Ureter (tissue), 1 donor: ENCODE data around the gene CFAP91. TPM values are rescaled to one million over a fixed set of nuclear protein-coding genes. Genes with fewer than 3 reads are reported as not detected.

Experiments used
- DNase-seq: peaks from one replicate; pipeline ENCODE4 v3.0.0-alpha.2; 2020; ENCODE audit warnings: low spot score
- total RNA-seq: library from RNA; stranded (reverse); gene quantifications from one replicate; pipeline ENCODE4 v1.2.4, GENCODE V29; 2023
- donor health status: DM: yes; HTN: yes; CAD: no.

Gene CFAP91
- 5.8 TPM for total RNA-seq

DNA sequence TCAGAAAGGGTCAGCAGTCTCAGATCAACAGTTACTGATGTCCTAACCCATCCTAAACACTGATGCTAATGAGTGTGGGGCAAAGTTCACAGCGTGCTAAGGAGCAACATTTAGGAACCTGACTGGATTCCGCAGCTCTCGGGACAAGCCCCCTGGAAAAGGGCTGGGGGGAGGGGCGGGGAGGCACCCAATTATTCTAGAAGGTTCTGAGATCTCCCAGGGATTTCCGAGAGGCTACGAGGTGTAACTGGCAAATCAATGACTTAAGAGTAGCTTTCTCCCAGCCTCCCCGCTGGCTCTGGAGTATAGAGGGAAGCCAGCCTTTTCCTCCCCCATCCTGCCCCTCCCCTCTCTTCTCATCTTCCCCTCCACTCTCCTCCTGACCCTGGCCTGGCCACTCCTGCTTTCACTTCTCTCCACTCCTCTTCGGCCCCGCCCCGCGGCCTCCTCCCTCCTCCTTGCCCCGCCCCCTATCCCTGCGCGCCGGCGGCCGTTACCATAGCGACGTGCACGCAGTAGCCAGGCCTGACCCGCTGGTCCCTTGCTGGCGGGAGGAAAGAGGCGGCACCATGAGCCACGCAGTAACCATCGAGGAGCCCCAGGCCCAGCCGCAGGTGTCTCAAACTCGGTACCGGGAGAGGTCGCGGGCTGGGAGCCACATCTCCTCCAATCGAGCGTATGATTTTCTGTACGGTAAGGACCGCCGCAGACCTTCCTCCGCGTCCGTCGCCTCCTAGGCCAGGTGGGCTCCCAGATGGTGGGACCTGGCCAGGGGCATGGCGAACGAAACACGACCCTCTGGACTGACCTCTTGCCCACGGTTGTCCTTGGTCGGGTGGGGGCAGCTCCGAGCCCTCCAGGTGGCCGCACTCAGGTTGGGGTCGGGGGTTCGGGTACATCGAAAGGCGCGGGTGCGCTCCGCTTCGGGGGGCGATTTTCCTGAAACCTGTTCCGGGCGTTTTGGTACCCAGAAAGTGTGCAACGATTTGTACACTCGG, at the start of gene CFAP91:
CFAP91 (plus strand) TSS at position 493 of the 998 bp plus-strand sequence; CDS start at position 570, 77 bp downstream.
- peak; percentile 97 for DNase-seq

DNA sequence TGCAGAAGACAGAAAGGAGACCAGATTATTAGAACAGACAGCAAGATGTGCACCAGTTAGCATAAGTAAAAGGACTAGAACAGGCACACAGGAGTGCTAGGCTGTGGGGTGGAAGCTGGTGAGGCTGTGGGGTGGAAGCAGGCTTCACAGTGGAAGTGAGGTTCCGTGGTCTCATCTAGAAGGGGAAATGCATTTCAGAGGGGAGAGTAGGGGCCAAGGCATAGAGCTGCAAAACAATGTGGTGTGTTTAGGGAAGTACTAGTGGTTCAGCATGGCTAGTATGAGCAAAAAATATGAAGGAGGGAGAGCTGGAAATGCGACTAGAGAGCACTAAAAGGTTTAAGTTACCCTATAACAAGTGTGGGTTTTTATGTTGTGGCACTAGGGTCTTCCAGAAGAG, 48.9 kb upstream of the CFAP91 start:
- no peak for DNase-seq

DNA sequence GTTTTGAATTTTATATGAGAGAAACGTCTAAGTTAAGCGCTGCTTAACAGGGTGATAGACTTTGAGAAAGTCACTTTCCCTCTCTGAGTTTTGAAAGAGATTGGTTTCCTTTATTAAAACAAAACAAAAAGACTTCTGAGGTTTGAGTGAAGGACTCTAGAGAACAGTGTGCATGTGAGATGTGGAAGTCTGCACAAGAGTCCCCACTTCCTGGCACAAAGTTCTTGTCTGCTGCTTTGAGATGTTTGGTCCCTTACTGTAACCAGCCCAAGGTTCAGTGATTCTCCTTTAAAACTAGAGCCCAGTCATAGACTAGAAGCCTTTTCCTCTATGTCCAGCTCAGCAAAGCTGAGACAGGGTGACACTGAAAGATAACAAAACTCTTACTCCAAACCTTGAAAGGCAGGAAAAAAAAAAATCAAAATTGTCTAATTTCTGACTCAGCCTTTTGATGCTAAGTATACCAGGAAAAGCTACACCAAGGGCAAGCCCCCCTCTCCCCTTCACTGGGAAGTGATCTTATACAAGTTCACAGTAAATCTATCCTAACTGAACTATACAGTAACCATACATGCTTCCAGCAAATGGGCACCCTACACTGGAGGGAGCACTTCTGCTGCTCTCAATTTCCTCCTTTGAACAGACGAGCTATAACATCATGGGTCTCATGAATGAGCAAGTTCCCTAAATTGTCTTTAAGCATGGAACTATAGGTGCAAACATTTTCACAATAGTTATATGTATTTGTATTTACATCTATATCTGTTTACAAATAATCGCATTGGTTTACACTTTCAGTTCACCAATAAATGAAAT, 44.7 kb upstream of the CFAP91 start:
- no peak for DNase-seq

DNA sequence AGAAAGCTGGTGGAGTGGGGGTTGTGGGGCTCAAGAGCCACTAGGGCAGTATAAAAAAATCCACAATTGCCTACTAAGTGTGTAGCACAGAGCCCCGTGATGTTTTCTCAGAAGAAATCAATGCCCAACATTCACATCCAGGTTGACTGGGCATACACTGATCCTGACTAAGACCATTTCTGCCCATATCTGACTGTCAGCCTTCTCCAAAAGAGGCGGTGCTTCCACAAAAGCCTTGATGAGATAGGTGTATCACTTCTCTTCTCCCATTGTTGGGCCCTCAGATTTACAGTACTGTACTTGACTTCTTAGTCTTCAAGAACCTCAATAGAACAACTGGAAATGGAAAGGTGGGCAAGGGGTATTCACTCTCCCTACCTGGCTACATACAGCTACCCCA, 43.8 kb upstream of the CFAP91 start:
- DNase-seq = no peak

DNA sequence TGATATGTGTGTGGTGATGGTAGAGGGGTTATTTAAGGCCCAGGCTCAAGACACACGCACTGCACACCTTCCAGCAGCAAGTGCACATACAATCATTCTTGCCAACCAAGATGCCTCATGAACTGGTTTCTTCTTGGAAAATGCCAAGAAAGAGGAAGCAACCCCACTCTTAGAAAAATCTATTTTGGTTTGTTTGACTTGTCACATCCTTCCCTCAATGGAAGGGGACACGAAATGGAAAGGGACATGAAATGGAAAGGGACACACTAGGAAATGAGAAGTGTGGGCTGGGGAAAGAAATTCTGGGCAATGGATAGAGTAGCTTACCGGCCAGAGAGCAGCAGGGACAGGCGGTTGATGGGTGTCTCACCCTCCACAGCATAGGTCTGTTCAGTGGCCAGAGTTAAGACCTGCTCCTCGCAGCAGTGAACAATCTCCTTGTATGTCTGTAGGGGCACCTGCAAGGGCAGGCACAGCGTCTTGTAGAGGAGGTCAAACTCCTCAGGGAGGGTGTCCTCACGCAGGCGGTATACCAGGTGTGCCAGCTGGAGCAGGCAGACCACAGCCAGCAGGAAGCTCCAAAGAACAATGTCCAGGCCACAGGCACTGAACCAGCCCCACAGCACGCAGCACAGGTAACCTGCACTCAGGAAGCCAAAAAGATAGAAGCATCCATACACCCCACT, 43.1 kb upstream of the CFAP91 start:
- no peak for DNase-seq

DNA sequence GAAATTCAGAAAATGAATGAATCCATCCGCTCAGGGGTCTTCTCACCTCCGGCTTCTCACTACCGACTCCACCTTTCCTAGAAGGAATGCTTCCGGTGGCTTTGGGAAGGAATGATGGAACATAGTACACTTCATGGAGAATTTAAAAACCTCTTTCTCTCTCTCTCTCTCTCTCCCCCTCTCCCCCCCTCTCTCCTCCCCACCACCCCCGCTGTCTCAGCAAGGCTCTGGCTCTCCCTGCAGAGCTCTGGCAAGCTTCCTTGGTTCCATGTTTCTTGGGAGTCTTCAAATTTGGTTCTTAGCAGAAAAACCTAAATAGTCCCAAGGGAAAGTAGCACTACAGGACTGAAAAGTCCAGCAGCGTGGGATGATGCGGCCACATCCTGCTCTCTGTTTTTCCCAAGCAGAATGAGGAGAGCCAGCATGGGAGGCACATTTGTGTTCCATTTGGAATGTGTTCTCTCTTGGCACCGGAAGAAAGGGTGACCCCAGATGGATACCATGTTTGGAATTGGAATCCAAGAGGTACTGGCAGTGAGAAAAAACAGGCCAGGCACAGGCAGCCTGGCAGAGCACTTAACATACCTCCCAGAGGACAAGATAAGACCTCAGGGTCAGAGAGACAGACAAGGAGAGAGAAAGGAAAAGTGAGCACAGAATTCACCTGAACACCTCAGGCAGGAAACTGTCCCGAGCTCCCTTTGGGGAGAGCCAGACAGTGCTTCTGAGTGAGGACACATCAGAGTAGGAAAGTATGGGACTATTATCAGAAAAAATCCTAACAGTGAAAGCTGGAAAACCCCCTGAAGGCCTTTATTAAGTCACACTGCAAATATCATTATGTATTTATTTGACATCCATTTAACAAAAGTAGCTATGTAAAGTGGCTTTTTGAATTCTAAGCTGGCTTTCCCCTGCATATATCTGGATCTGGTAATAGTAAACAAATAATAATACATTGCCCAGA, 42.1 kb upstream of the CFAP91 start, which contains the start of gene POPDC2:
POPDC2 (minus strand) TSS at position 116 of the 967 bp plus-strand sequence. CDS start 166 bp downstream, outside the sequence.
- DNase-seq = no peak

DNA sequence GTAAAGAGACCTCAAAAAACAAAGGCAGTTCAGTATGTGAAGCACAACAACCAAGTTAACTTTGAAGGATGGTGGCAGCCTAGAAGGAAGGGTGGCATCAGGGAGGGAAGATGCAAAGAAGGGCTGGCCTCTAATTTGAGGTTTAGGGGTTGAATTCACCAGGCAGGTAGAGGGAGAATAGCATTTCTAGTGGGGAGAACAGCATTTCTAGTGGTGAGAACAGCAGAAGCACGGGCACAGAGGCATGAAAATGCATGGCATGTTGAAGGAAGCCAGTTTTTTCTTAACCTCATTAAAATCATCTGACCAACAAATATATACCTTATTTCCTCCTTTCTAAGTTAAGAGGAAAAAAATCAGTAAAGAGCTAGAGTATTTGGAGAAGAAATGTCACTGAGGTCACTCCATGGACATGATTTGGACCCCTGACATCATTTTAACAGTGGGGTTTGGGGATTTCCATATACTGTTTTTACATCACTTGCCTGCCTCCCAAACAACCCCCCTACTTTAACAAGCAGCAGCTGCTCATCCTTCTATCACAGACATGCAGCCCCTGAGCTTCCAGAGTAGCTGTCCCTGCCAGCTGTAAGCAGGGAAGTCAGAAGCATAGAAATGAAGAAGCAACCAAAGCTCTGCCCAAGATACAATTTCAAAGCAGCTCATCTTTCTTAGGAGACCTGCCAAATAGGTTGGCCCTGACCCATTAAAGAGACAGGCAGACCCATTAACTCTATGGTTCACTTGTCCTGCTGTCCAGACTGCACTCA, 40.0 kb upstream of the CFAP91 start:
- DNase-seq = no peak

DNA sequence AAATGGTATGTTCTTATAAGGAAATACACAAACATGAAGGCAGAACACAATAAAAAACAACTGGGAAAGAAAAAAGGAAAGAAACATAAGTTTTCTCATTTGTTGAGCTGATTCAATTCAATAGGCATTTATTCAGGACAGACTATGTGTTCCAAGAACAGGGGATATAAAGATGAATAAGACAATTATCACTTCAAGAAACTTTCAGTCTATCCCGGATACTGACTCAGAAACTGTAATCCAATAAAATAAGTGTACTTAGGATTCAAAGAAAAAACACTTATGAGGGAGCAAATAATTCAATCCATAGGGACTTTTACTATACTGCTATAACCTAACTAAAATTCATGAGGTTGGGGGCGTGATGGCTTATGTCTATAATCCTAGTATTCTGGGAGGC, 38.9 kb upstream of the CFAP91 start:
- DNase-seq = no peak

DNA sequence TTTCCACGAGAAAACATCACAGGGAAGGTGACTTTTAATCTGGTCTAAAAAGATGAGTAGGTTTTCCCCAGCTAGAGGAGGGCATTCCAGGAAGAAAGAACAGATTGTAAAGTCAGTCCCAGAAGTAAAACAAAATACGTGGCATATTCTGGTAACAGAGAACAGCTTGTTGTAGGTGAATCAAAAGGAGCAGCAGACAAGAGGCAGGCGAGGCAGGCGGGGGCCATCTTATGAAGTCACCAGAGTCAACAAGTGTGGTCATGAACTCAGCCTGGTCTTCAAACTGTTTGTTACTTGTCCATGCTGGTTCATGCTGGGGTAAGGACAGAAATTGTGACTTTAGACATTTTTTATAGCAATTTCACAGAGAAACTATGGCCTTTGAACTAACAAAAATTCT, 38.5 kb upstream of the CFAP91 start:
- no peak for DNase-seq

DNA sequence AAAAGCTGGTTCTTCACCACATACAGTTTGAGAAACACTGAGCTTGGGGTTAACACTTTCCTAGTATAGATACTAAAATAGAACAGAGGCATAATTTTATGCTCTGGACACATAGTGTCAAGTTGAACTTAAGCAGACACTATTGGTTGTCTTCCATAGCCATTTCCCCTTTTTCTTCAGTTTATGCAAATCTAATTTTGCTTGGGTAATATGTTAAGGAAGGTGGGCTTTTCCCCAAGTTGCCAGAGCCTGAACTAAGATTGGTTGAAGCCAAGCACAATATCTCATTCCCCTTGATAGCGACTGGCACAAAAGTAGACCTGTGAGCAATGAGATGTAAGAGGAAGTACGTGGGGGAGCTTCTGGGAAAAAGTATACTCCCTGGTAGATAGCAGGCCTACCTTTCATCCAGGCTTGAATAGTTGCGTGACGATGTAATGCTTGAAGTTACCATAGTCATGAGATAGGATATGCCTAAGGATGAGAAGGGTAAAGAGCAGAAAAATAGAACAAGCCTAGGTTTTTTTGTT, 37.9 kb upstream of the CFAP91 start:
- DNase-seq = no peak

DNA sequence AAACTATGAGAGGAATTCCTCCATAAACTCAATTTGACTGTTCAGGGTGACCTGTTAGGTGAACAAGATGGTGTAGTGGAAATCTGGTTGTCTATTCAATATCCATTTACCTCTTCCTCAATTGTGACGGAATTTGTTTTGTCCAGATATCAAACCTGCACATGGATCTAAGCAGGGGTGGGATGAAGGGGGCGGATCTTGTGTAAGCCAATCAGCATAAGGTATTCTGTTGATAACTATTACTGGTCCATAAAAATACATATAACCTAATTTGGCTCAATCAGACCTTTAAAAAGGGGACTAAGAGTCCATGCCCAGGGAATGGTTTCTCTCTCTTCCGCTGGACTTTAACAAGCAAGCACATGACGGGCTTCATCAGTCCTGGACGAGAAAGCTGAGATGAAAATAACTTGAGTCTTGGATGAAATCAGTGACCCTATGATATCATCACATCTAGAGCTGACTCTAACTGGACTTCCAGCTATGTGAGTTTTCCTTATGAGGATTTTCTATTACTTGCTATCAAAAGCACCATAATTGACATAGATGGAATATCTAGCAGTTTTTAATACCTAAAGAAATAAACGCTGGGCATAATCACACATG, 36.8 kb upstream of the CFAP91 start:
- no peak for DNase-seq

DNA sequence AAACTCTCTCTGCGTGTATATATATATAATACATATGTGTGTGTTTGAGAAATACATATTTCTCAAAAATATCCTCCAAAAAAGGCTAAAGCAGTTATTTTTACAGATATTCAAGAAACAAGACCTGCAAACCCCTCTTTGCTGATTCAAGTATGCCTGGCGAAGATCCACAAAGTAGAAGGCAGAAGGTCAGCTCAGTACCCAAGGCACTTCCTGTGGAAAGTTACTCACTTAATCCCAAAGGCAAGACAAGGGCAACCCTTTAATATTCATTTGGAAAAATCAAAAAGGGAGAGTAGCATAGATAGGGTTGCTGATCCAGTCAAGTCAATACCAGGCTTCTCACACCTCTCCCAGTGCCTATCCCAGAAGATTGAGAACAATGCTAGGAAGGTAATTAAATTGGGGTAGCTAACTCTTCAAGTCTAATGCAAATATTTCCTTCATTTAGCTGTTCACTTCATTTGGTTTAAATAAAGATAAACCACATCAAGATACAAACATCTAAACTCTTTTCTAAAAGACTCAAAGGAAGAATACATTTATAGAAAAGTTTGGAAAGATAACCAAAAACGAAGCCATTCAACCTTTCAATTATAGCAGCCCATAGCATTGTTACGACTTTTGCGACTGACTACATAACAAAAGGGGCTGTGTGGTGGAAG, 32.8 kb upstream of the CFAP91 start:
- DNase-seq = no peak

DNA sequence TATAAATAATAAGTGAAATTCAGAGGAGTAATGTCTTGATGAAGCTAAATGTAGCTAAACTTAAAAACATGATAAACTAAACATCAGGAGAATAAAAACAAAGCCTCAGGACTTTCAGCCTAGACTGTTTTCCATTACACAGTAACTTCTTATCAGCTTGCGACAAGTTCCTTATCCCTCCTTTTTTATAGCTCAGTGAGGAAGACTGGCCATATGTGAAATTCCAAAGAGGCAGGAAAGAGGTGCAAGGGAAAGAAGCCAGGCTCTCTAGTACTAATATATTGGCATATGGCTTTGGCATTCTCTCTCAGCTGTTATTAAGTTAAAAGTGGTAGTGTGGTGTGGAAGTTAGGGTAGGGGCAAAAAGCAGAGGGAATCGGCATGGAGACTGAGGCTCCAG, 30.0 kb upstream of the CFAP91 start:
- DNase-seq = no peak

DNA sequence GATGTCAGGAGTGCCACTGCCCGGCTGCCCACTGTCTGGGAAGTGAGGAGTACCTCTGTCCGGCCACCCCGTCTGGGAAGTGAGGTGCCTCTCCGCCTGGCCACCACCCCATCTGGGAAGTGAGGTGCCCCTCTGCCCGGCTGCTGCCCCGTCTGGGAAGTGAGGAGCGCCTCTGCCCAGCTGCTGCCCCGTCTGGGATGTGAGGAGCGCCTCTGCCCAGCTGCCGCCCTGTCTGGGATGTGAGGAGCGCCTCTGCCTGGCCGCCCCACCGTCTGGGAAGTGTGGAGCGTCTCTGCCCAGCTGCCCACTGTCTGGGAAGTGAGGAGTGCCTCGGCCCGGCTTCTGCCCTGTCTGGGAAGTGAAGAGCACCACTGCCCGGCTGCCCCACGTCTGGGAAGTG, 28.9 kb upstream of the CFAP91 start:
- no peak for DNase-seq

DNA sequence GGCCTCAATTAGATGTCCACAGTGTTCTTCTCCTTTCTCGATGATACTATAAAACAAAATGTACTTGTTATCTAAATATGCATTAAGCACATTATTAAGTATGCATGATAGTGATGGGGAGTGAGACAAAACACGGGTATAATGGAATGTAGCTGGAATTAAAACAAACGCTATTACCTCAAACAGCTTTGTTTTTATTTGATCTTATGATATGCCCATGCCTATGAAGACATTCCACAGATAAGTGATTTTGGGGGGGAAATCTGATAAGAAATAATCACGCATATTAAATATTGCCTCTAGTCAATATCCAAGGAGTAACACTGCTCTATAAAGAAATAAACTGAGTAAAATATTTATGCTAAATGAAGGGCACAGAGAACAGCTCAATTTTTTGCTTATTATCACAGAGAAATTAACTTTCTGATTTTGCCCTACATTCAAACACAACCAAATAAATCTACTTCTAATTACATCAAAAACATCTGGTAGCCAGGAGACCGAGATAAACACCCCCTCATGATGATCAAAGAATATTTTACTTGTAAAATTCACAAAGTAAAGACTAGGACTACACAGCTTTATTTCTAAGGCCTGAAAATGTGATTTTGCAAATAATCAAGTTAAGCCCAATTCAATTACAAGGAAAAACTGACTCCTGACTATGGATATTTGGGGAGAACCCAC, 27.5 kb upstream of the CFAP91 start:
- no peak for DNase-seq

DNA sequence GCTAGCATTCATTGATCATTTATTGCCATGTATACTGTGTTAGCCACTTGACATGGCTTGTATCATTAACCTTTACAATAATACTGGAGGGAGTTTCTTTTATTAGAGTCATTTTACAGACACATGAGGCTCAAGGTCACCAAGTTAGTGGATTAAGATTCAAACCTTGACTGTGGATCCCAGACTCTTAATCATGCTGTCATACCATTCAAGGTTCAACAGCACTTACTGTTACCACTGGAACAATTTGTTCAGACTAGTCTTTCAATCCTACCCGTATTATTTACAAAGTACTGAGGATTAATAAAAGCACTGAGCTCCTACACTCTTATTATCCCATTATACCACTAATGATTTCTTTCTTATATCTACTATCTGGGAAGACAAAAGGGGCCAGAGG, 26.8 kb upstream of the CFAP91 start:
- DNase-seq = no peak

DNA sequence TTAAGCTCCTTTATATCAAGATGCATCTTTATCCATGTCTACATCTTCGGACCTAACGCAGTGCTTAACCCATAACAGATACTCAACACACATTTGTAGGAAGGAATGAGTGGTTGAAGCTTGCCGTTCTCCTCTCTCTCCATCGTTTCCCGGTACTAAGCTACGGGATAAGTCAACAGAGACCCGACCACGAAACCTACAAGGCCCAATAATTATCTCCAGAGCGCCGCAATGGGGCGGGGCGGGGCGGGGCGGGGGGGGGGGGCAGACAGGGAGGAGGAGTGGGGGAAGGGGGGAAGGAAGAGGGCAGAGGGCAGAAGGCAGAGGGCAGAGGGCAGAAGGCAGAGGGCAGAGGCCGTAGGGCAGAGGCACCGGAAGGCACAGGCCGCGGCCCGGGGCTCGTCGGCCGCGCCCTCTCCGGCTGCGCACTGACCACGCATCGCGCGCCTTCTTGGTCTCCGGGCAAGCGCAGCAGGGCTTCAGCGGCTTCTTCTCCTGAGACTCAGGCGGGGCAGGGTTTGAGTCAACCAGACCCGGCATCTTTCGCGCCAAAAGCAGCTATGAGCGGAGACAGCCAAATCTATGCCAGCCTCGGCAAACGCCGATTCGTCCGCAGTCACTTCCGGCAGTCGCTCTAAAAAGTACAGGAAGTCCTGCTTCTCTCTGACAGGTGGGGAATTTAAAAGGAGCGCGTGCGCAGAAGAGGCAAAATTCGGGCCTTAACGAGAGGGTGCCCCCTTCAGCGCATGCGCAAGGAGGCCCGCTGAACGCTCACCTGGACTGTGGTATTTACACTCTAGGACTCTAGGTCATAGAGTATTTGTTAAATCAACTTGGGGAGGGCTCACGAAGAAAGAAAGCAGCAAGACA, 25.8 kb upstream of the CFAP91 start, which contains the start of gene COX17:
COX17 (minus strand) TSS at position 636 of the 870 bp plus-strand sequence; CDS start at position 540, 96 bp downstream.
- DNase-seq = peak; percentile 96
